Measurements from ENCODE around the gene UNC13B.

Gene UNC13B

DNA sequence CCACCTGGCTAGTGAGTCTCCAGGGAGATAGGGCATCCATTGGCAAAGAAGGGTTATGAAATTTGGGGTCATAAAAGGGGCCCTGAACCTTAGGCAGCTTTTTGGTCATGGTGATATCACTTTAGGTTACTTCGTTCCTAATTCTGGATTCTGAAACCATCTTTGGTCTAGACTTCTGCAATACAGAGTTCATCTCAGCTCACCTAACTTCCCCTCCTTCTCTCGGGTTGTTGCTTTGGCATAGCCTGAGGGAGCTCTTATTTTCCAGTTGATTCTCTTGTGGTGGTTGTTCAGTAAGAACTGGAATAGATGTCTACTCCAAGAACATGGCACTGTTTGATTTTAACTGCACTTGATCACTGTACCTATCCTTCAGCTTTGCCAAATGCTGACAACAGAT is 179.2 kb downstream of the UNC13B start:
- no peak for DNase-seq

GRCh38 chr9:35341585-35341984 is 179.8 kb downstream of the UNC13B start:
- no peak for DNase-seq

- no peak for DNase-seq
Observed at GRCh38 chr9:35342221-35342958, 180.6 kb downstream of the UNC13B start.

DNA sequence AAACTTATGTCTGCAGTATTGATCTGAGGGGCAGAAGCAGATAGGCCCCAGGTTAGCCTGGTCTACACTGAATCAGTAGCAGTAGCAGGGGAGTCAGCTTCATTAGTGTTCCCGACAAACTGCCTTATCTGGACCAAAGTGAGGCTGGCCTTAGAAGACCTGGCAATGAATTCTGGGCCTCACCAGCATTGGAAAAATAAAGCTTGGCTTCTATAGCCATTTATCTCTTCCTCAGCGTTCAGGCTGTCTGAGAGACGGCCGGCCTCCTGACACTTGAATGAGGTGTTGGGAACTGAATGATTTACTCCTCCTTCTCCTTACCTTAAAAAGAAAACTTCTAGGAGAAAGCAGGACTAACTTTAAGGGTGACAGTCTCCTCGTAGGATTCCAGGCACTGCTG is 186.3 kb downstream of the UNC13B start:
- DNase-seq = no peak

GRCh38 chr9:35349287-35349990 is 187.6 kb downstream of the UNC13B start:
- DNase-seq = no peak

- no peak for DNase-seq
Observed at GRCh38 chr9:35350212-35350611, 188.4 kb downstream of the UNC13B start.

DNA sequence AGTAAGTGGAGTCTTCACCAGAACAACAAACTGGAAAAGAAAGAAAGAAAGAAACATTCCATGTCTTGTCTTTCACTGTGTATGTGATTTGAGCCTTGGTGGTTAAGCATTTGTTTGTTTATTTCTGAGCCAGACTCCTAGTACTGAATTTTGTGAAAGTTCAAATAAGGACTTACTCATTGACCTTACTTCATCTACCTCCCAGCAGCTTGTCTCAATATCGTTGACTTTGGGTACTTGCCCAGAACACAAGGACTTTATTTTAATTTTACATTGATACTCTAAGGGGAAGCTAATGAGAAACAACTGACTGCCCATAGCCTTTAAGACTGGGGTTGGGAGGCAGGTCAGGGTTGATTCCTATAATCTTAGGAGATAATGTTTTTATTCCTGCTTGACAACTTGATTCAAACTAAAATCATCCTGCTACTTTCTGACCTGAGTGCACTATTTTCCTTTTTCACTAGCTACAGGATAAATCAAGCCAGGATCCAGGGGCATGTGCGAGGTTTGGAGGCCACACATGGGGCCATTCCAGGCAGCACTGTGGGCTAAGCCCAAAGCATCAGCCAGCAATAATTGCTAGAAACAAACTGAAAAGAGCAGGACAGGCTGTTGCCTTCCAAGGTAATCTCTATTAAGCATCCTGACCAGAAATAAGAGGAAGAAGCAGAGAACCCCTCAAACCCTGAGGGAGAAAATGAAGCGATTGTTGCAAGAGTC is 189.2 kb downstream of the UNC13B start:
- DNase-seq = no peak

- no peak for DNase-seq
Observed at GRCh38 chr9:35353731-35354365, 192.0 kb downstream of the UNC13B start.

DNA sequence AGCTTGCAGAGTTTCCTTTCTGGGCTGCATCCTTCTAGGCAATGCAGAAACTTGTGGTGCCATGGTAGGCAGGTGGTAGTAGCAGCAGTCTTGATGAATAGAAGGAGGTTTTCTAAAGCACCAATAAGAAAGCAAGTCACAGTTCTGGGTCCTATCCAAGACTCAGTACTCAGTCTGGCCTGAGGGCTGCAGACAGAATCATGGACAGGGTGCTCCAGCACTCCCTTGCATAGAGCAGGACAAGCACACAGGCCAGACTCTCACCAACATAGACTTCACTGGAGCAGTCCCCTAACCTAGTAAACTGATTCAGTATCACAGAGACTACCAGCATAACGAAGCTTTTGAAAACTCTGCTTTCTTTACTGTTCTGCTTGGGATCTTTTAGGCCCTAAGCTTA is 194.1 kb downstream of the UNC13B start:
- no peak for DNase-seq

DNA sequence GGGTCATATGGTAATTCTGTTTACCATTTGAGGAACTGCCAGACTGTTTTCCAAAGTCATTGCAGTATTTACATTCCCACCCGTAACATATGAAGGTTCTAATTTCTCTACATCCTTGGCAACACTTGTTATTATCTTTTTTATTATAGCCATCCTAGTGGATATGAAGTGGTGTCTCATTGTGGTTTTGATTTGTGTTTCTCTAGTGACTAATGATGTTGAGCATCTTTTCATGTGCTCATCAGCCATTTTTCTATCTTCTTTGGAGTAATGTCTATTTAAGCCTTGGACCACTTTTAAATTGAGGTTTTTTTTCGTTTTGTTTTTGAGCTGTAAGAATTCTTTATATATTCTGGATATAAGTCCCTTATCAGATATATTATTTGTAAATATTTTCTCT is 195.3 kb downstream of the UNC13B start:
- no peak for DNase-seq

GRCh38 chr9:35357826-35358225 is 196.0 kb downstream of the UNC13B start:
- DNase-seq = no peak

- no peak for DNase-seq
Observed at GRCh38 chr9:35364817-35365585, 203.2 kb downstream of the UNC13B start.

DNA sequence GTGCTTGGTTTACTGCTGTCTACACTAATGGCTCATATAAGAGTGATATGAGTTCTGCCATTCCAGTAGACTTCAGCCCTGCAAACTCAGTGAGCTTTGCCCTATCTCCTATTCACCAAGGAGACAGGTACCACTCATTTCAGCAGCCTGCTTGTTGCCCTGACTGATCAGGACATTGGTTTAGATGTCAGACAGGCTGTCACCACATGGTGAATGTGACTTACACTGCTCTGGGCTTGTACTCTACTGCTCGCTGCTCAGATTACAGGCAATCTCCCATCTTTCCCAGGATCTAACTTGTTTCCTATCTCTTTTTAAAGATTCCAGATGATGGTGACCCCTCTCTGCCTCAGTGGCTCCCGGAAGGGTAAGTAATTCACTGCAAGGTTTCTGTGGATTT is 204.8 kb downstream of the UNC13B start:
- DNase-seq = no peak

GRCh38 chr9:35367451-35367850 is 205.6 kb downstream of the UNC13B start:
- no peak for DNase-seq

- DNase-seq = no peak
Observed at GRCh38 chr9:35370241-35370640, 208.4 kb downstream of the UNC13B start.

- DNase-seq = no peak
Observed at GRCh38 chr9:35374436-35374835, 212.6 kb downstream of the UNC13B start.

- no peak for DNase-seq
Observed at GRCh38 chr9:35374910-35375309, 213.1 kb downstream of the UNC13B start.

DNA sequence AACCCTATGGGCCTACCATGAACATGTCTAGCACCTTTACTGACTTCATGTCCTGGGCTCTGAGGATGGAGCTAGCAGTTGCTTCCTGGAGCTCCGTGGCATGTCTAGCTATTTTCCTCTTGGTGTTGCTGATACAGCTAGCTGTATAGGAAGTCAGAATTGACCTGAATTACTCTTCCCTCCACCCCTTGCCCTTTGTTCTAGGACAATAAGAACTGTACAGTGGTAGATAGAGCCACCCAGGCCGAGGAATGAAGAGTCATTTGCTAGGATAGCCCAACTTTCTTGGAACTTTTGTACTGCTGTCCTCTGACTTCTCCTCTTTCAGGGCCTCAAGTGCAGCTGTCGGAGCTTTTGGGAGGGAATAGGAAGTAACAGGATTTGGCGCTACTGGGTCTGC is 218.2 kb downstream of the UNC13B start:
- no peak for DNase-seq

GRCh38 chr9:35380619-35381018 is 218.8 kb downstream of the UNC13B start:
- DNase-seq = no peak

GRCh38 chr9:35385042-35385441 is 223.2 kb downstream of the UNC13B start:
- no peak for DNase-seq

GRCh38 chr9:35395076-35395705 is 233.4 kb downstream of the UNC13B start:
- no peak for DNase-seq

DNA sequence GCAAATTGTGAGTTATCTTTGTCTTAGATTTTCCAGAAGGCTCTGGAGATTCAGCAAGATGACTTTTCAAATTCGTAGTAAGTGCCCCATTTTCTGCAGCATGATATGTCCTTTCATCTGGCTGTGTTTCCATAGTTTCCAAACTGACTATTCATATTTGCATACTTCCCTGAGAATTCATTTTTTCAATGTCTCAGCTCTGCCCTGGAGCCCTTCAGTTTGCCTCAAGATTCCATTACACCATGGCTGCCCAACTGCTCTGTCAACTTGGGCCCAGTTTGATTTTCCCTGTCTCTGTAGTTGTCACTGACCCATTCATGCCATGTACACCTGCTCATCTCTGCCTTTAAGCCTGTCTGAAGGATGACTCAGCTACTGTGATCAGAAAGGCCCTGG is 233.9 kb downstream of the UNC13B start:
- no peak for DNase-seq
